NCI-H2196 treated with DMSO at 0.1 percent for 48 hours (cell line): ENCODE measurements around the gene TCHP.
A peak's percentile ranks its signal among the peaks of the same experiment; 100 is the strongest.
"Not testable (repeated sequence)": the region's sequence is repeated elsewhere in the genome, so short reads cannot be mapped to it uniquely, and the experiment has no call there.

Source experiments
- DNase-seq: peaks from one replicate; lab custom pipeline; 2025; ENCODE audit not compliant: unreplicated experiment; lab: John Stamatoyannopoulos, UW

The TCHP gene

GRCh38 chr12:109899783-109900751 lies at the start of gene TCHP:
Gene TCHP, plus strand, starts transcription at chr12:109900274. Its CDS starts 2,753 bp downstream, at chr12:109903027.
- peak; percentile 60 for DNase-seq

DNA sequence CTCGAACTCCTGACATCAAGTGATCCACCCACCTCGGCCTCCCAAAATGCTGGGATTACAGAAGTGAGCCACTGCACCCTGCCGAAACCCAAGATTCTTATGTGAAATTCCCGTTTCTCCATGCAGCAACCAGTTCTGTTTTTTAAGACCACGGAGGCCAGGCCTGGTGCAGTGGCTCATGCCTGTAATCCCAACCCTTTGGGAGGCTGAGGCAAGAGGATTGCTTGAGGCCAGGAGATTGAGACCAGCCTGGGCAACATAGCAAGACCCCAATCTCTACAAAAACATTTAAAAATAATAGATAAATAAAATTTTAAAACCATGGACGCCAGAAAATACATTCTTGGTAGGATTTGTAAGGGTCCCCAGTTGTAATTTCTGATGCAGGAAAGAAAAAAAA lies 49.6 kb upstream of the TCHP start:
- not testable (repeated sequence) for DNase-seq

- no peak for DNase-seq
These were observed 44.7 kb upstream of the TCHP start for GRCh38 chr12:109855377-109855776.

DNA sequence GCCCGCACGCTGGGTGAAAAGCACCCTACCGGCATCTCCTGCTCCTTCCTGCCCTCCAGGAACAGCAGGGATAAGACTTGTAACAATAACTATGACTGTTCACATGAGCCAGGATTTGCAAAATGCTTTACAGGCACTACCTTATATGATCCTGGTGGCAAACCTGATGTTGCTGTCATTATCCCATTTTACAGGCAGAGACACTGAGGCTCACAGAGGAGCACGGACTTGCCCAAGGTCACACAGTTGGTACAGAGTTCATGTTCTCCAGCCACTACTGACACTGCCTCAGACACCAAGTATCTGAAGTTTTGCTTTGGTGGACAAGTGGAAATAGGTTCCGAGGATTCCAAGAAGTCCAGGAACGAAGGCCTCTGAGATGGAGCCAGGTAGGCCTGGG lies 42.4 kb upstream of the TCHP start:
- DNase-seq: no peak

DNA sequence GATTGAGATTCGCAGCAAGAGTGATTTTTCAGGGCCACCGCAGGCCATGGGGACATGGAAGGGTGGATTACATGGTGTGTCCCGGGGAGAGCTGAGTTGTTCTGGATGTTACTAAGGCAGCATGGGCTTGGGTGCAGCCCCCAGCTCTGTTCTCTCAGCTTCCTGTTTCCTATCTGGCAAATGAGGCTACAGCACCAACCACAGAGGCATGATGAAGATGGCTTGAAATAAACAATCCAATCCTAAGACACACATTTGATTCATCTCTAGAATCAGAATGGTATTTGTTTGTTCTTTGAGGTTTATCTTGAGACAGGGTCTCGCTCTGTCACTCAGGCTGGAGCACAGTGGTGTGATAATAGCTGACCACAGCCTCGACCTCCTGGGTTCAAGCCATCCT lies 41.3 kb upstream of the TCHP start:
- DNase-seq: no peak

GRCh38 chr12:109860977-109861376 lies 39.1 kb upstream of the TCHP start:
- no peak for DNase-seq

- no peak for DNase-seq
These were observed 38.3 kb upstream of the TCHP start for GRCh38 chr12:109861689-109862314.

DNA sequence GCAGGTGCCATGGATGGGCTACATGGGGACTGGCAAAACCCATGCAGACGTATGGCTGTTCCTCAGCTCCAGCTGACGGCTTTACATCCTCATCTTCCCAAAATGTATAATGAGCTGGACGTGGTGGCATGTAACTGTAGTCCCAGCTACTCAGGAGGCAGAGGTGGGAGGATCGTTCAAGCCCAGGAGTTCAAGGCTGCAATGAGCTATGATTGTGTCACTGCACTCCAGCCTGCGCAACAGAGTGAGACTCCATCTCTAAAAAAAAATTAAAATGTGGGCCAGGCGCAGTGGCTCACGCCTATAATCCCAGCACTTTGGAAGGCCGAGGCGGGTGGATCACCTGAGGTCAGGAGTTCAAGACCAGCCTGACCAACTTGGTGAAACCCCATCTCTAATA lies 37.6 kb upstream of the TCHP start:
- not testable (repeated sequence) for DNase-seq

GRCh38 chr12:109863847-109864712 lies 36.0 kb upstream of the TCHP start:
- no peak for DNase-seq

DNA sequence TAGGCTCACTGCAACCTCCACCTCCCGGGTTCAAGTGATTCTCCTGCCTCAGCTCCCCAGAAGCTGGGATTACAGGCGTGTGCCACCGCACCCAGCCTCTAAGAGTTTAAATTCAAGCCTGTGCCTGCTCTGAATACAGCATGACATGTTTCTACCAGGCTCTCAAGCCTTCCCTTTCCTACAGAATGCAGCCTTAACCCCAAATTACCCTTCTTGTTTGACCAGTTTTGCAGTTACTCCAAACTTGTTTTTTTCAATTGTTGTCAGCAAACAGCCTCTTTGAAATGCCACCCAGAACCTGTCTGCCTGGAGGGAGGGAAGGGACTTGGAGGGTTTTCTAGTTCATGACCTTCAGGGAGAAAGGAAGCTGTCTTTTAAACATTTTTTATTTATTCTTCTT lies 35.2 kb upstream of the TCHP start:
- no peak for DNase-seq

GRCh38 chr12:109868182-109869051 lies 31.7 kb upstream of the TCHP start:
- no peak for DNase-seq

- DNase-seq: no peak
These were observed 29.4 kb upstream of the TCHP start for GRCh38 chr12:109870648-109871047.

DNA sequence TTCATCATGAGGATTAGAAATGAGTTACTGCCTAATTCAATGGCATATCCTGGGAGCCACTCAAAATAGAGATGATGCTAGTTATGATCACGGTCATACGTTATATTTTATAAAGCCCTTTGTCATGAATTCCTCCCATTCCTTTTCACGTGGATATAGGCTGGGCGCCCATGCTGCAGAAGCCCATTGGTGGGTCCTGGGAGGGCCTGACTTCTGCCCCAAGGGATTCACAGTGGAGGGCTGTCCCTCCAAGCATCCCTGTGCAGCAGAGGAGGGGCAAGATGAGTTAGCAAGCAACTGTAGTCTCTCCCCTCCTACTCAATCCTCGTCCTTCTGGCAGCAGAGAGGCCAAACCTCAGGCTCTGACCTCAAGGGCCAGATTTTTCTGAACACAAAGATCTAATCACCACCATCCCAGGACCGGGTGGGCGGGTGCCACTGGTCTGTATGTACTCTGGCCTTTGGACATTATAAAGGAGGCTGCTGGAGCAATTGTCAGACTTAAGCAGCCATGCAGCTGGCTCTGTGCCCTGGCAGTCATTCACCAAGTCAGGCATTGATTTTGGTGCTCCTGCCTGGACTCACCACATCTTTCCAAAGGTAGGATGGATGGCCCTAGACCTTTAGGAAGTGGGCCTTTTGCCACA lies 28.3 kb upstream of the TCHP start:
- no peak for DNase-seq

DNA sequence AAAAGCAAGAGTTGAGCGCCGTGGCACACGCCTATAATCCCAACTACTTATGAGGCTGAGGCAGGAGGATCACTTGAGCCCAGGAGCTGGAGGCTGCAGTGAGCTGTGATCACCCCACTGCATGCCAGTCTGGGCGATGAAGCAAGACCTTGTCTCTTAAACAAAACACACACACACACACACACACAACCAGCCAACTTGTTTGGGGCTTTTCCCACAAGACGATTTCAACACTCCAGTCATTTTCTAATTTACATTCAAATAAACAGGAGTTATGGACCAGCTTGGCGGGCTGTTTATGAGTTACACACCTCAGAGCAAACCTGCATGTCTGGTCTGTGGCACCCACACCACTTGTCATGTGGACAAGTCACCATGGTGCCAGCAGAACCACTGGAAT lies 26.4 kb upstream of the TCHP start:
- no peak for DNase-seq

DNA sequence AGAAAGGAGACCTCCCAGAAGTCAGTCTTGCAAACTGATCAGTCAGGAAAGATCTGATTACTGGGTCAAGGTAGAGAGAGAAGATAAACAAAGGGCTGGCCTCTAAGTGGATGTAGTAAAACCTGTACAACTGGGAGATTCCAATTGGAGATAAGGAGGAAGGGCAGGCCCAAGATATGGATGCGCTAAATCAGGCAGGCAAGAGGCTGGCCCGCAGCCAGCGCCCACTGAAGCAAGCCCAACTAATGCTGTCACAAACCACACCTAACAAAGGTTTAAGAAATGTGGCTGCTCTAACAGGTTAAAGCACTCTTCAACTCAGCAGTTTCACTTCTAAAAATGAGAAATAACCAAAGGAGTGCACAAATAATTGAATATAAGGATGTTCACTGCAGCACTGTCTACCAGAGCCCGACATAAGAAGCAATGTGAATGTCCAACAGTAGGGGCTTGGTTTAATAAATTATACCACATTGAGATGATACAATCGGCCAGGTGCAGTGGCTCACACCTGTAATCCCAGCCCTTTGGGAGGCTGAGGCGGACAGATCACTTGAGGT lies 24.4 kb upstream of the TCHP start:
- DNase-seq: peak; percentile 39

DNA sequence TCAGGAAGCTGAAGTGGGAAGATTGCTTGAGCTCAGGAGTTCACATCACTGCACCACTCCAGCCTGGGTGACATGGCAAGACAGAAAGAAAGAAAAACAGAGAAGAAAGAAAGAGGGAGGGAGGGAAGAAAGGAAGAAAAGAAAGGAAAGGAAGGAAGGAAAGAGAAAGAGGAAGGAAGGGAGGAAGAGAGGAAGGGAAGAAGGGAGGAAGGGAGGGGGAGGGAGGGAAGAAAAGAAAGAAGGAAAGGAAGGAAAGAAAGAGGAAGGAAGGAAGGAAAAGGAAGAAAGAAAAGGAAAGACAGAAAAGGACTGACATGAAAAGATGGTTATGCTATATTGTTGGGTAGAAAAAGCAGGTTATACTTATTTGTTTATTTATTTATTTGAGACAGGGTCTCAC lies 23.7 kb upstream of the TCHP start:
- DNase-seq: no peak

DNA sequence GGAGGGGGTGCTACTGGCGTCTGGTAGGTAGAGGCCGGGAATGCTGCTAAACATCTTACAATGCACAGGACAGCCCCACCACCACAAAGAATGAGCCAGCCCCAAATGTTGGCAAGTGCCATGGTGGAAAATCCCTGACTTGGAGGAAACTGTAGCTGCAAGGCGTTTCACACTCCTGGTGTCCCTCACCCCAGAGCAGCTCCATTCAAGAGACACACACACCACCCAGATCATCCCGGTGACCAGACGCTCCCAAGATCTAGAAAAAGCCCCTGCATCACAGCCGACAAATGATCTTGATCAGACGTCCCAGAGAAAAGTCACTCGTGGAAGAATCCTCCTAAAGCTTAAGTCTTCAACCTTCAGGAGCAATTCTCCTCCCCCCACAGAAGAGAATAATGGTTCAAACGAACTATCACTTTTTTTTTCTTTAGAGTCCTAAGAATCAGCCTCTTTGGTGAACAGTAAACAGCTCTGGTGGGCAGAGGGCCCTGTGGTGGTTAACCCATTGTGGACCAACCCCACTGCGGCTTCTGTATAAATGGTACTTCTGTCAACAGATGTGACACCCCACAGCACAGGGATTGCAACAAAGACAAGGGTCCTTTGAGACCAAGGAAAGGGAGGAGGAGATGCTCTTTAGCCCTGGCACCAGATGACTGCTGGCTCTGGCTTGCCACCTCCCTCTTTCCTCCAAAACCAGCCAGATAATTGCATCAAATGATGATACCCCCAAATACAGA lies 22.4 kb upstream of the TCHP start:
- DNase-seq: no peak

- DNase-seq: no peak
These were observed 21.8 kb upstream of the TCHP start for GRCh38 chr12:109878247-109878625.

- DNase-seq: no peak
These were observed 21.3 kb upstream of the TCHP start for GRCh38 chr12:109878749-109879148.
